ENCODE data around the gene MX2.

The MX2 gene

GRCh38 chr21:41451753-41452676, 90.2 kb downstream of the MX2 start:
- no peak for DNase-seq (ENCODE audit: low read depth)
- H3K4me3 ChIP-seq (ENCODE audit: low read depth, low read length), result no peak overlapping the region

DNA sequence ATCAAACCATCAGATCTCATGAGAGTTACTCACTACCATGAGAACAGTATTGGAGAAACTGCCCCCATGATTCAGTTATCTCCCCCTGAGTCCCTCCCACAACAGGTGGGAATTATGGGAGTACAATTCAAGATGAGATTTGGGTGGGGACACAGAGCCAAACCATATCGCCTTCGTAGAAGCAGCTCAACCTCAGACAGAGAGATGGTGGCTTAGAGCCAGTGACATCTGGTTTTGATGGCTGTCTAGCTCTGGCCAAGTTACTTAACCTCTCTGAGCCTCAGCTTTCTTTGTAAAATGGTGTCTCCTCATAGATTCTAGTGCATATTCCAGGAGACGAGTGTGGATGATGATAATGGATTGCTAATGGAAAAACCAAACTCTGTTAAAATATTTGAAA, 91.4 kb downstream of the MX2 start:
- DNase-seq (ENCODE audit: low read depth), result no peak
- H3K4me3 ChIP-seq (ENCODE audit: low read depth, low read length), result no peak overlapping the region

GRCh38 chr21:41453761-41454160, 91.9 kb downstream of the MX2 start:
- no peak overlapping the region for H3K4me3 ChIP-seq (ENCODE audit: low read depth, low read length)
- no peak for DNase-seq (ENCODE audit: low read depth)

- DNase-seq (ENCODE audit: low read depth), result no peak
- no peak overlapping the region for H3K4me3 ChIP-seq (ENCODE audit: low read depth, low read length)
These were observed 96.3 kb downstream of the MX2 start for GRCh38 chr21:41458121-41458520.

DNA sequence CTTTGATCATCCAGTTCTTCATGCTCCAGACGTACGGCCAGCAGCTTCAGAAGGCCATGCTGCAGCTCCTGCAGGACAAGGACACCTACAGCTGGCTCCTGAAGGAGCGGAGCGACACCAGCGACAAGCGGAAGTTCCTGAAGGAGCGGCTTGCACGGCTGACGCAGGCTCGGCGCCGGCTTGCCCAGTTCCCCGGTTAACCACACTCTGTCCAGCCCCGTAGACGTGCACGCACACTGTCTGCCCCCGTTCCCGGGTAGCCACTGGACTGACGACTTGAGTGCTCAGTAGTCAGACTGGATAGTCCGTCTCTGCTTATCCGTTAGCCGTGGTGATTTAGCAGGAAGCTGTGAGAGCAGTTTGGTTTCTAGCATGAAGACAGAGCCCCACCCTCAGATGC, 96.7 kb downstream of the MX2 start:
- no peak overlapping the region for H3K4me3 ChIP-seq (ENCODE audit: low read depth, low read length)
- DNase-seq (ENCODE audit: low read depth), result no peak

Measured in skeletal muscle cell (primary cell).